Measurements from ENCODE around the gene LOXHD1. TPM values are rescaled to one million over a fixed set of nuclear protein-coding genes. Genes with fewer than 3 reads are reported as not detected.

The LOXHD1 gene
- total RNA-seq, 4 donors from 2014 or later = 0.62 TPM; not detected in 3

DNA sequence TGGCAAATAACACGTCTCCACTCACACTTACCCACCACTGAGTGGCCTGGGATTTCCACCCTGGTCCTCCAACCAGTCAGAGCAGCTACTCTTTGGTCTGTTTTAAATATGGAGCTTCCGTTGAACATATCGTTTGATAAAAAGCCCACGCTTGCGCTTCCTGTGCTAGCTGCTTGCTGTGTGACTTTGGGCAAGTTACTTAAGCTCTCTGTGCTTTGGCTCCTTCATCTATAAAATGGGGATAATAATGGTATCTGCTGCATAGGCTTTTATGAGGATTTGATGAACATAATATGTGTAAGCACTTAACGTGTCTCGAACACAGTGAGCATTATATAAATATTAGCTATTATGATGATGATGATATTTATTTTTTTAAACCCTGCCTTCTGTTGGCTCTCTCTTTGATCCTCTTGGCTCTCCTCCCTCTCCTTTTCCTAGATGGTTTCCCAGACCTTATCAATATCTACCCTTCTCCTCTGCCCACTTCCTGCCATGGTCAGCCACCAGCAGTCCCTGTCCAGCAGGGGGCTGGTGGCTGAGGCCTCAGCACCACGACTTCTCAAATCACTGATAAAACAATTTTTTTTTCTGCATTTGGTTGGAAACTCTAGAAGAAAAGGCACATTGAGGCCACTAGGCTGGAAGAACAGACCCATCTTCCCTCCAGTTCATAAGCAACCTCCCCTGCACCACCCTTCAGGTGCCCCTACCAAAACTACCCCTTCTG is 191.9 kb downstream of the LOXHD1 start:
- Histone ChIP-seq H3K9me3 (no peaks in the 10 kb centered on the region), H3K4me1 (no peaks in the 10 kb centered on the region), H3K27ac (no peak overlapping the region), H3K4me3 (no peak overlapping the region), H3K36me3 (no peaks in the 10 kb centered on the region), H3K27me3 (no peaks in the 10 kb centered on the region)
- no peak for TF ChIP-seq POLR2A (IDR thresholded peaks at IDR 0.05)
- TF ChIP-seq, protein P1, sequence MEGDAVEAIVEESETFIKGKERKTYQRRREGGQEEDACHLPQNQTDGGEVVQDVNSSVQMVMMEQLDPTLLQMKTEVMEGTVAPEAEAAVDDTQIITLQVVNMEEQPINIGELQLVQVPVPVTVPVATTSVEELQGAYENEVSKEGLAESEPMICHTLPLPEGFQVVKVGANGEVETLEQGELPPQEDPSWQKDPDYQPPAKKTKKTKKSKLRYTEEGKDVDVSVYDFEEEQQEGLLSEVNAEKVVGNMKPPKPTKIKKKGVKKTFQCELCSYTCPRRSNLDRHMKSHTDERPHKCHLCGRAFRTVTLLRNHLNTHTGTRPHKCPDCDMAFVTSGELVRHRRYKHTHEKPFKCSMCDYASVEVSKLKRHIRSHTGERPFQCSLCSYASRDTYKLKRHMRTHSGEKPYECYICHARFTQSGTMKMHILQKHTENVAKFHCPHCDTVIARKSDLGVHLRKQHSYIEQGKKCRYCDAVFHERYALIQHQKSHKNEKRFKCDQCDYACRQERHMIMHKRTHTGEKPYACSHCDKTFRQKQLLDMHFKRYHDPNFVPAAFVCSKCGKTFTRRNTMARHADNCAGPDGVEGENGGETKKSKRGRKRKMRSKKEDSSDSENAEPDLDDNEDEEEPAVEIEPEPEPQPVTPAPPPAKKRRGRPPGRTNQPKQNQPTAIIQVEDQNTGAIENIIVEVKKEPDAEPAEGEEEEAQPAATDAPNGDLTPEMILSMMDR (IDR thresholded peaks at IDR 0.05) = no peak
- intact Hi-C loops (cut with DNase I; ENCODE audit: low total_unique reads) = no loop called here
- no peak for DNase-seq

DNA sequence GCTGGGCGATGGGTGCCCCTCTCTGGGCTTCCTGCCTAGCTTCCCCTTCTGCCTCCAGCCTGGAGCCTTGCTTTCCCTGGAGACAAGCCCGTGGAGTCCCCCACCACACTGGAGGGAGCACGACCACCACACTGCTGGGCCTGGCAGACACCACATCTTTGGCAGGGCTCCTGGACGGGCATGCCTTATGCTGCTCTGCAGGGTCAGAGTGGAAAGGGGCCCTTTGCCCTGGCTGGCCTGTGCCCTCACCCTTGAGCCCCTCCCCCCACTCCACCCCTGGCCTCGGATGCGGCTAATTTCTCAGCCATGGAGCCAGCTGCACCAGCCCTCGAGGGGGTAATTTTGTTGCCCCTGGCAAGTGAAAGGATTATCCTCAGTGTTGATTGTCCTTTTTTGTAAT is 194.5 kb downstream of the LOXHD1 start:
- Histone ChIP-seq H3K27me3 (no peaks in the 10 kb centered on the region), H3K36me3 (no peaks in the 10 kb centered on the region), H3K27ac (no peak overlapping the region), H3K4me1 (no peaks in the 10 kb centered on the region), H3K4me3 (no peak overlapping the region), H3K9me3 (no peaks in the 10 kb centered on the region)
- DNase-seq = no peak
- TF ChIP-seq, protein P1 (IDR thresholded peaks at IDR 0.05) = no peak
- no peak for TF ChIP-seq POLR2A (IDR thresholded peaks at IDR 0.05)
- intact Hi-C loops (cut with DNase I; ENCODE audit: low total_unique reads) = no loop called here

DNA sequence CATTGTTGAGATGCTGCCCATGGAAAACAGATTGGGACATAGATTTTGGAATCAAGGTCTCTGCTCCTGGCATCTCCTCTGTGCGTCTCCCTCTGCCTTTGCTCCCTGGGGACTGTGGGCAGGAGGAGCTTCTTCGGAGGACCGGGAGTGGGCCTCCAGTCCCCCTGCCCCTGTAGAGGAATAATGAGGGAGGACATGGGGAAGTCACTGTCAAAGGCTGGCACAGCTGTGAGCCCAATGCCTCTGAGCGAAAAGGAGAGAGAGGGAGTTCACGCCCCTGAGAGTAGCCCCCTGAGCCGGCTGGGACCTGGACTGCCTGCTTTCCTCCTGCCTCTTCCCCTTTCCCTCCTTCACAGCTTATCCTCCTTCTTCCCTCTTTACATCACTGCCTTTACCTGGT is 195.0 kb downstream of the LOXHD1 start:
- H3K4me3 ChIP-seq = no peak overlapping the region
- no peaks in the 10 kb centered on the region for H3K36me3 ChIP-seq
- DNase-seq = no peak
- H3K4me1 ChIP-seq = no peaks in the 10 kb centered on the region
- TF ChIP-seq POLR2A (IDR thresholded peaks at IDR 0.05) = no peak
- TF ChIP-seq, protein P1 (IDR thresholded peaks at IDR 0.05) = no peak
- no peaks in the 10 kb centered on the region for H3K27me3 ChIP-seq
- intact Hi-C loops (cut with DNase I; ENCODE audit: low total_unique reads) = no loop called here
- H3K27ac ChIP-seq = no peak overlapping the region
- H3K9me3 ChIP-seq = no peaks in the 10 kb centered on the region

DNA sequence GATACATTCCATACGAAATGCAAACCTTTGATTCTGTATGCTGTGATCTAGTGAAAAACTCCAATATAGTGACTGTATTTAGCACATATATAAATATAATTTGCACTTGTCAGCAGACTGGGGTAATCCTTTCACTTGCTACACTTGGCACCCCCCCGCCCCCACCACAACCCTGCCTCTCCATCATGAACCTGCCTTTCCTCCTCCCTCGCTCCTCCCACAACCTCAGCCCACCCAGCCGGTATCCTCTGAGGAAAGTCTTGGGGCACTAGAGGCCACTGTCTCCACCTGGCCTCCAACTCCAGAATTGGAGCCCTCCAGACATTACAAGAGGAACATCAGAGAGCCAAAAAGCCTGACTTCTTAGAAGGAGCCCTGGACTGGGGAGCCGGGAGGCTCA is 196.3 kb downstream of the LOXHD1 start:
- TF ChIP-seq POLR2A (IDR thresholded peaks at IDR 0.05) = no peak
- TF ChIP-seq, protein P1 (IDR thresholded peaks at IDR 0.05) = no peak

DNA sequence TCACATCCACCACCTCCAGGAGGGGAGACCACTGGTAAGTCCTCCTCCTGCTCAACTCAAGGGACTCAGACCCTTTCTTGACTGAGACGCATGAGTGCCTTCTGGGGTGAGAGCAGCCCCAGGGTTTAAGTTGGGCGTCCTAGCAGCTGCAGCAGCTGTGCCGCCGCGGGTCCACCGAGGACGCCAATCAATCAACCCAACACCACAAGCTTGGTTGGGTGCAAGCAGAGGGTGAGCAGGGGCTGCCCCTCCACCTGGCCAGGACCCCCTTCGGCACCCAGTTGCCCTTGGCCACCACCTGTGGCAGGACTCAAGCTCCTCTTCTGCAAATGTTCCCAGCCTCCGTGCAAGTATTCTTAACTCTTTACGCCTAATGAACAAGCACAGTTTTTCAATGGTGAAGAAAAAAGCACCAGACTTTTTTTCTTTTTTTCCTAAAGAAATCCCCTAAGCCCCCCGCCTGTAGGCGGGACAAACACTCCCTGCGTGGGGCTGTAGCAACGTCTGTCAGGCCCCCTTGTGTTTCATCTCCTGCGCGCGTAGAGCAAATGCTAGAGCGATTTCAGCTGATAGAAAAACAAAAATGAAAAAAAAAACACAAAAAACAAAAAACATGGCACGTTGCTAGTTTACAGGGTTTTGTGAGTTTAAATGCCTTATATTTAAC is 197.1 kb downstream of the LOXHD1 start:
- Histone ChIP-seq H3K9me3 (no peaks in the 10 kb centered on the region), H3K4me3 (no peak overlapping the region), H3K4me1 (no peaks in the 10 kb centered on the region), H3K27me3 (no peaks in the 10 kb centered on the region), H3K36me3 (no peaks in the 10 kb centered on the region), H3K27ac (no peak overlapping the region)
- intact Hi-C loops (cut with DNase I; ENCODE audit: low total_unique reads) = no loop called here
- TF ChIP-seq, protein P1 (IDR thresholded peaks at IDR 0.05) = no peak
- TF ChIP-seq POLR2A (IDR thresholded peaks at IDR 0.05) = no peak
- no peak for DNase-seq

More for the DNA sequence above, 196.3 kb downstream of the LOXHD1 start:
- no peaks in the 10 kb centered on the region for H3K4me1 ChIP-seq
- no peak for DNase-seq
- H3K36me3 ChIP-seq = no peaks in the 10 kb centered on the region
- no peaks in the 10 kb centered on the region for H3K9me3 ChIP-seq
- H3K27ac ChIP-seq = no peak overlapping the region
- no peaks in the 10 kb centered on the region for H3K27me3 ChIP-seq
- intact Hi-C loops (cut with DNase I; ENCODE audit: low total_unique reads) = no loop called here
- no peak overlapping the region for H3K4me3 ChIP-seq

Measured in uterus (tissue), 4 donors.